ENCODE data around the gene RBM47.

DNA sequence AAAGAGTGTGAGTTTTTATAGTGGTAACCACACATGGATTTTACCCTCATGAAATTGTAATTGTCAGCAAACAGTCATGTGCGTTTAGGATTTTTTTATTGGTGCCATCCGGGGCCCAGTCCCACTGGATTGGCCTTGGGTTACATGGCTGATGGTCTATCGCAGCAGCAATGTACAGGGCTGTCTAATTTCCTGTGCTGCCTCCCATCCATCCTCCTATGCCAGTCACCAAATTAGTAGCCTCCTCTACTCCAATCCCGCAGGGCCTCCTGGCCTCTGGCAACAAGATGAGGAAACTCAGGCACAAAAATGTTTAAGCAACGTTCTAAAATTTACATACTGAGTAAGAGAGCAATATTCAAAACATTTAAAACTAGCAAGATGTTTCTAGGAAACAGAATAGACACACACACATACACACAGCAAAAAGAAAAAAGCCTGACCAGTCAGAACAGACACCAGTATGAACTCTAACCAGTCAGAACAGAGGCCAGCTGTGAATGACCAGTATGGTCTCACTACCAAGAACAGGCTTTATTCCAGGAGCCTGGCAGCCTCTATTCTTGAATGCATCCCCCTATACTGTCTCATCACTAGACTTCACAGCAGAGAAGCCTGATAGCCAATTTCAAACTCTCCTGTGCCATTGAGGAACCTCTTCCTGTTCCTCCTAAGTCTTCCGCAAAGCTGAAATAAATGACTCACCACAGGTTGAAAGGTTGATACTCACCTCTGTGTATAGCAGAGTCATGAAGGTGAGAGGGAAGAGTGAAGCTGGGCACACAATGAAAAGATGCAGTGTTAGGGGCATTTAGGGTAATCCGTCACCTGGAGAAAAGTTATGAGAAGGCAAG lies 251.9 kb downstream of the RBM47 start:
- TF ChIP-seq POLR2A (IDR thresholded peaks at IDR 0.05; ENCODE audit: low read length) = no peak
- TF ChIP-seq GATA1 (IDR thresholded peaks at IDR 0.05; ENCODE audit: low read depth, low read length) = no peak
